Amniotic stem cell (primary cell): ENCODE data around the gene ECT2L.

Experiments used
- DNase-seq: peaks from one replicate; lab custom pipeline; 2025; lab: John Stamatoyannopoulos, UW

ECT2L gene

DNA sequence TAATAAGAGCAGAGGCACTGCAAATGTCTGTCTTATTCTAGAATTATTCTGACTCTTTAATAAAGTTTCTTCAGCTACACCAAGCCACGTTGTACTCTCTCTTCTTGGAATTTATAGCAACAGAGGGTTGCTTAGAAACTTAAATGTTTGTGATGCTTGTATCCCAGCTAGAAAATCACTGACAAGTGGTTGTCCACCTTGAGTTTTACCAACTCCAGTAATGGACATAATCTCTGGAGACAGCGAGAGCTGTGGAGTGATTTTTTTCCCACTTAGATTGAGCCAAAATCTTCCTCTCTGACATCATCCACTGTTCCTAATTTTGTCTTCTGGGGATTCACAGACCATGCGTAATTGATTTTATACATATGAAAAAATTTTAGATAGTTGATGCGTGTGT is 8.0 kb downstream of the ECT2L start:
- no peak for DNase-seq

DNA sequence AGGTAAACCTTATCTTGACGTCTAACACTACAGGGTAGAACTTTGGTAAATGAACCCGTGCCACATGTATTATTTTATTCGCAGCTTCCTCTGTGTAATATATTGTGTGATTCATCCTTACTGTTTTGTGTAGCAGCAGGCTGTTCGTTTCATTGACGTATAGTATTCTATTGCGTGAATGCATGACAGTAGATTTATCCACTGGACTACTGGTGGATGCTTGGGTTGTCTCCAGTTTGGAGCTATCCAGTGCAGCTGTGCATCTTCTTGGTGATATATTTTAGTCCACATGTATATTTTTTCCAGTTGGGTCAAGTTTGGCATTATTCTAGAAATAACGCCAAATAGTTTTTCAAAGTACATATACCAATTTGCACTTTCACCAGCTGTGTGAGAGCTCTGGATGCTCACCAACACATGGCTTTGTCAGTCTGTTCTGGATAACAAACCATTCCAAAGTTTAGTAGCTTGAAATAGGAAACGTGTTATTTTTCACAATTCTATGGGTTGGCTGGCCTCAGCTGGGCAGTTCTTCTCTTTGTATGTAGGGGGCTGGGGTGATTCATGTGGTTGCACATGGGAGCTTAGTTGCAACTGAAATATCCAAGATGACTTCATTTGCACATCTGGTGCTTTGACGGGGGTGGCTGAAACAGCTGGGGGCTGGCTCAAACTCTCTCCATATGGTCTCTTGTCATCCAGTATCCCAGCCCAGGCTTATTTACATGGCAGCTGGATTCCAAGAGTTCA is 9.3 kb downstream of the ECT2L start:
- DNase-seq, result no peak

DNA sequence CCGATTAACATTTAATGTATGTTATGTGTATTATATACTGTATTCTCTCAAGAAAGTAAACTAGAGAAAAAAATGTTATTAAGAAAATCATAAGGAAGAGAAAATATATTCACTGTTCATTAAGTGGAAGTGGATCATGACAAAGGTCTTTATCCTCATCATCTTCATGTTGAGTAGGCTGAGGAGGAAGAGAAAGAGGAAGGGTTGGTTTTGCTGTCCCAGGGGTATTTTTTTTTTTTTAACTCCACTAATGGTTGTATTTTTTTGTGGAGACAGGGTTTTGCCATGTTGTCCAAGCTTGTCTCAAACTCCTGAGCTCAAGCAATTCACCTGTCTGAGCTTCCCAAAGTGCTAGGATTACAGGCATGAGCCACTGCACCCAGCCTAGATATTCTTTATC is 11.0 kb downstream of the ECT2L start:
- no peak for DNase-seq

DNA sequence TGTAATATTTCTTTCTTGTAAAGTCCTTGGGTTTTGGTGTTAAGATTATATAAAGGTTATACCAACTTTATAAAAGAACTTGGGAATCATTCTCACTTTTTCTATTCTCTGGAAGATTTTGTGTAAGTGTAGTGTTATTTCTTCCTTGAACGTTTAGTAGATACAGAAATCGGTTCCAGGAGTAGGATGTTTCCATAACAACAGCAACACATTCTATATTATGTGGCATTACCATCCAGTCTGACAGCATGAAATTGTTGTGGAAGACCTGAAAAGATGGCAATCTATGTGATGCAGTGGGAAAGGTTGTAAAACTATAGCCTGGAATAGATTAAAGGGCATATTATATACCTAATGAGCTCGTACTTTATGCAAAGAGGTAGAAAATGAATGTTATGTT is 13.8 kb downstream of the ECT2L start:
- no peak for DNase-seq

DNA sequence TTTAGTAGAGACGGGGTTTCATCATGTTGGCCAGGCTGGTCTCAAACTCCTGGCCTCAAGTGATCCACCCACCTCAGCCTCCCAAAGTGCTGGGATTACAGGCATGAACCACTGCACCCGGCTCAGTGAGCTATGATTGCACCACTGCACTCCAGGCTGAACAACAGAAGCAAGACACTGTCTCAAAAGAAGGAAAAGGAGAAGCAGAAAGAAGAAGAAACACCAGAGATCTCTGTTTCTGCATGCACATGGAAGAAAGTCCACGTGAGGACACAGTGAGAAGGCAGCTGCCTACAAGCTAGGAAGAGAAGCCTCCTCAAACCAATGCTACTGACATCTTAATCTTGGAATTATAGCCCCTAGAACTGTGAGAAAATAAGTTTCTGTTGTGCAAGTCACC is 16.0 kb downstream of the ECT2L start:
- DNase-seq, result no peak

DNA sequence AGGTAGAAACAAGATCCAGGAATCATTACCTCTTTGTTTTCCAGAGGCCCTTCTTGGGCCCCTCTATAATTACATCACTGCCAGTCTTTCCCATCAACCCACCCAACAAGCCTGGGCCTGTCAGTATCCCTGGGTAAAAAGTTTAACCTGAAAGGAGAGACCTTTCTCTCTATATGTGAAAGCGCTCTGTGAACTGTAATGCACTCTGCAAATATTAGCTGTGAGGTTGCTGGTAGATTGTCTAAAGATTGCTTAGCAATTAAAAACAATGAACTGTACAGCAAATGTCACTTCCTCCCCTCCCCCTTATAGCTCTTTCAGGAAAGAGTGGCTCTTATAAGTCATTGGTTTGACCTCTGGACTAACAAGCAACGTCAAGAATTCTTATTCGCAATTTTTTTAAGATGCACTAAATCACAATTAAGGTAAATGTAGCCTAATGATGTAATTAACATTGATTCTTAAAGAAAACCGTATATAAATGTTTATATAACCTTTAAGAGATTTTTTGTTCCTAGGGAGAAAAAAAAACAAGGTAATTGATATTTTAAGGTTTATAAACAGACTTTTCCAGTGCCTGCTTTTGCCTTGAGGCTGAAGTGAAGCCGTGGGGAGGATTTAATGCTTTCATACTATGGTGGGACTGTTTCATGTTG is 18.4 kb downstream of the ECT2L start:
- no peak for DNase-seq

DNA sequence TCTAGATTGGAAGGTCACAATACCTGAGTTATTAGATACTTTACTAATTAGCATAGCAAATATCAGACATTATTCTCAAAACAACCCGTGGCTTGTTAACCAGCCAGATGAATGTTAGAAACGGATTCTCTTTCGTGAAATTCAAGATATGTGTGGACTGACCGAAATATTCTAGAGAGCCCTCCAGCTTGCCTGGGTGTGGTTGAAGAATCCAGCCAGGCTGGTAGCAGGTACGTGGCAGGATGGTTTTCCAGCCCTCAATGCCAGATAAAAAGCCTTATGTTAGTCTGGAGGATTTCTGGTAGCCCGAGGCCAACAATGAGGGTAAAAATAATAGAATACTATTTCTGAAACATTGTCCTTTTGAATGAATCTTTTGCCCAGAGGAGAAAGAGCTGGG is 19.3 kb downstream of the ECT2L start:
- DNase-seq, result no peak

DNA sequence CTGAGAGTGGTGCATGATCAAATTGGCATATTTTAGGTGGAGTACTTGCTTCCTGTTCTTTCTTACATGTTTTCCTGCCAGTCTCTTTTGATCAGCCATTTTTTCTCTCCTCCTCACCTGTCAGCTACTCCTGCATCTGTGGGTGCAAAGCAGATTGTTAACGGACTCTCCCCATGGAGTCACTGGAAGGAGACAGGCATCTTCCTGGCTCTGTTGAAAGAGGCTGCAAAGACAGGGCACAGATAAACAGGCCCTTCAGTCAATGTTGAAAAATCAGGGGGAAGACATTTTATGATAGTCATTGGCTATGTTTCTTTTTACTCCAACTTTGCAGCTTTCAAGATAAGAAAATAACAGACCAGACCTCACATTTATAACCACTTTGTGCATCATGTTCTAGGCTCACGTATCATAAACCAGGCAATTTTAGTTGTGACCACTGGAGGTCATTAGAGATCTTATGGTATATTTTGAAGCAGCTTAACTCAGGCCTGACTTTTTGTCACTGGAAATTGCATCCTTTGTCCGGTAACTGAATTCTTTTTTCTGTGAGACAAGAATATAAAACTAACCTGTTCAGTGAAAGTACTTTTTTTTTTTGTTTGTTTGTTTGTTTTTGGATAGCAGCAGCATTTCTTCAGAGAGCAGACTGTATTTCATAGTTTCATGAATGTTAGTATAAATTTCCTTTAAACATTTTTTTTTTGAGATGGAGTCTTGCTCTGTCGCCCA is 20.1 kb downstream of the ECT2L start:
- DNase-seq, result peak; percentile 33

DNA sequence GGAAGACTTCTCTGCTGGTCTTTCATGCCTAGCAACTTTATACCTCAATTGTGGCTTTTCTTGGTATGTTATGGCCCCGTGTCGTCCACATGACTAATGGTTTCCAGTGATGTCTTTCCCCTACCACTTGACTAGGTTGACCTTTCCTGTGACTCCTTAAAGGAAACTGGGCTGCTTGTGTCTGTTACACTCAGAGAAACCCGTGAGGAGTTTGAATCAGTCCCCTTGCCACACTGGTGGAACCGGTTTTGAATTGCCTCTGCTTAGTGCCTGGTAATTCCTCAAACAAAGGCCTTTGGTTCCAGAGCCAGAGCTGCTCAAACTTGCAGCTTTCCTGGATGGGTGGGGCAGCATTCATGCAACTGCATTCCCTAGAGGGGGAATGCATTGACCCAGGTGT is 21.9 kb downstream of the ECT2L start:
- DNase-seq, result no peak

DNA sequence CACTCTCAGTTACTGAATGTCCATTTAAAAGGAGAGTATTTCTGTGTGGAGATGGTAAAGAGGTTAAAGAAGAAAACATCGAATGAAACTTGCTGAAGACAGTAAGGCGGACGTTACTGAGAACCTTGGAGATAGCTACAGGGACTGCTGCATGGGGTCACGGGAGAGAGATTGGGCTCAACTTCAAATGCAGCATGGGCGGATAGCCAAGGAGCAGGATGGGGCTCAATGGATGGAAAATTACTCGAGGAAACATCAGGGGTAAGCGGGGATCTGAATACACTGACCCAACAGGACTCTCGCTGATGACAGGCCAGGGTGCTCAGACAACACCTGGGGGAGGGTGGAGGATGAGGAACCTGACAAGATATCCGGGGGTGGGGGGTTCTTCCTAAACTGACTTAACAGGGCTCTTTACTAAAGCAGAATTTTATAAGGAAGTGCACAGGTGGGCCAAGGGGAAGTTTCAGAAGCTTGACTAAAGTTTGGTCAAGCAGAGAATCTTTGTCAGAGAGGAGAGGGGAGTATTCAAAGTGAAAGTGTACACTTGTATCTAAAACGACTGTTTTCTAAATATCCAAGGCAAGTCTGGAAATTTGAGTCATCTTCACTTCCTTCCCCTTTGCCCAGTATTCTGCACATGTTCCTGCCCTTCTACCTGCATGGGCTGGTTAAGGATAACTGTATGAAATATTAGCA is 22.8 kb downstream of the ECT2L start:
- no peak for DNase-seq

DNA sequence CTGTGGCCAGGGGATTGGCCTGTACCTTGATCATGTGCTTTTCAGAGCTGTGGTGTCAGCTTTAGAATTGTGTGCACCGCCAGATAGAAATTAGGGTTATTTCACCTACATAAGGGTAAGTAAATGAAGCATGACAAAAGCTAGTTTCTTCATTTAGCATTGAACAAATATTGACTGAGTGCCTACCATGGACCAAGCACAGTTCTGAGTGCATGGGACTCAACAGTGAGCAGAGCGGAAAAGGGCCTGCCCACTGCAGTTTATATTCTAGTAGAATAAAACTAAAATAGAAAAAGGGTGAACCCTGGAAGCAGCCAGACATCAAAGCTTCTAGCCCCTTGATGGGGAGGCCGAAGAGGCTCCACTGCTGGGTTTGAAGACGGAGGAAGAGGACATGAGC is 25.6 kb downstream of the ECT2L start:
- no peak for DNase-seq

DNA sequence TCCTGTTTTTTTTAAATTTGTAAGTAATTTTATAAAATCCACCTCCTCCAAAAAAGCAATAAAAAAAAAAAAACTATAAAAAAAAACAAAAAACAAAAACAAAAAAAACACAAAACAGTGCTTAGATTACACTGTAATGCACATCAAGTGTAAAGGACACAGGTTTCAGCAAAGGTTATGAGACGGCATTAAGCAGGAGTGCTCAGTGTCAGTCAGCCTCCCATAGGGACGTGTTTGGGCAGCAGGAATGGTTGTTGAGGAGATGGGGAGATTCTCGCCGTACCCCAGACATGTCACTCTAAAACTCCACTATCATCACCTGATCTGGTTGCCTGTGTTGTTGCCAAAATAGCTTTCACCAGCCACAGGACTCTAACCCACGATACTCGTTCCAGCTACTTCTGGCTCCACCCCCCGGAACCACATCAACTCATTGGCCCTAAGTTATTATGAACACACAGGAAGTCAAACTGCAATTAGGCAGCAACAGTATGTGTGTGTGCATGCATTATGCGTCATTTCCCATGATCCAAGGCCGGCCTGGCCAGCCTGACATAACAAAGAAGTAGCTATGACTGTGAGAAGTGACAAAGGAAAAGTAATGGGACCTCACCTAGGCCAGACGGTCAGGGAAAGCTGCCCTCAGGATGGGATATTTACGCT is 28.7 kb downstream of the ECT2L start:
- no peak for DNase-seq

DNA sequence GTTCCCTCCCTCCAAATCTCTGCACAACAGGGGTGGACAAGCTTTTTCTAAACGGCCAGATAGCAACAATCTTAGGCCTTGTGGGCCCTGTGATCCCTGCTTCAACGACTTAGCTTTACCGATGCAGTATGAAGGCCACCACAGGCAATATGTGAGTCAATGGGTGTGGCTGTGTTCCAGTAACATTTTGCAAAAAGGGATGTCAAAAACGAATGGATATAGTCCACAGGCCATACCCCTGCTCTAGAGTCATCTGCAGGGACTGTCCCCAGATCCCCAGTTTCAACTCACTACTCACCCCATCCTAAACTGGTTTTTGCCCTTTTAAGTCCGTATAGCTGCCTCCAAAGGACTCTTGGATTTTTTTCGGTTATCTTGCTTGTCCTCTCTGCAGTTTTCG is 34.4 kb downstream of the ECT2L start:
- no peak for DNase-seq

DNA sequence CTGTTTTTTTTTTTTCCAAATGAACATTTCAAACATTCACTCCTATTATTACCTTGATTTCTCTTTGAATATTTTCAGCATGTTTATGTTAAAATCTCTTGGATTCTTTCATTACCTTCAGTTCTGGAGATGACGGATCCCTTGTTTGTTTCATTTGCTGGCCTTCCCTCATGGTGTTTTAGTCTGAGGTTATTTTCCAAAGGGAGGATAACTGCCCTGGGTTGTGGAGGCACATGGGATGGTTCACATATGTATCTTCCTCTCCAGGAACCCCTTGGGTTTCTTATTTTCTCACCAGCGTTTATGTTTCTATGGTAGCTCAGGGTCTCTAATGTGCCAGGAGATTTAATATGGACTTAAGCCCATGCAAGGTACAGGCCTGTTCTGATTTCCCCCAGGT is 36.3 kb downstream of the ECT2L start:
- no peak for DNase-seq

DNA sequence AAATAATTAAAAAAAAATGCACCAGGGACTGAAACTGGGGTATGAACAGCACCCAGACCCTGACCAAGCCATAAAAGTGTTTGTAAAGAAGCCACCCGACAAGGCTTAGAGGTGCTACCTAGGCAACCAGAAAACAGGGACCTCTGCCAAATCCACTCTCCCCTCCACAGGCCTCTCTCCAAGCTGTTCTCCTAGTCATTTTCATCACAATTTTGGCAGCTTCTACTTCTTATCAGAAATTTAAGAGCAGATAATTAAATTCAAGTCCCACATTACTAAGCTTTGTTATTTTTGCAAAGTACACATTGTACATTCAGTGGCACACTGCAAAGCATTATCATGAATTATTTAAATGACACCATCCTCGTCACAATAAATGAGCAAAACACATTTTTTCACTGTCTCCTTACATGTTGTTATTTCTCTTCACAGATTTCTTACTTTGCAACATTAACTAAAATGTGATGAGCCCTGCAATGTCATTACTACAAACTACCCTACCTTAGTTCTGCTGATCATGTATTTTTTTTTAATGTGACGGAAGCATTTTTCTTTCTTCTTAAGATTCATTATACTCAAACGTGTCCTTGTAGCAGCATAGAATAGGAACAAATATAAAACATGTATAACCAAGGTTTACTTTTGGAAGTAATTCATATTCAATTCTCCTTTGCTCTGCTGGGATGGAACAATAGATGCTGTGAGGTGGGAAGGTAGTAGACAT is 38.1 kb downstream of the ECT2L start:
- no peak for DNase-seq

DNA sequence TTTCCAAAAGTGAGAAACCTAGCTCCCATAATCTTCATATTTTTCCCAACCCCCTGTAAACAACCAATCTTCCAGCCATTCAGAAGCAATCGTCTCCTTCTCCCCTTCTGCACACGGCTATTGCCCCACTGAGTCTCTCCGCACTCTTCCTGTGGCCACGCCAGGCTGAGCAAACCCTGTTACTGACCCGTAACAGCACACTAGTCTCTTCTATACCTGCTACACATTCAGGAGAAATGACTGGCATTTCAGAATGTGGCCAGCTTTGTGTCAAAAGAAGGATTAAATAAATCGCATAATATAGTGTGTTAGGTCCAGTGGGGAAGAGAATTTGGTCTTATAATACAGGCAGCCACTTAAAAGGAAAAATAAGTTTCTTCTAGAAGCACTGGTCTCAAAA is 41.4 kb downstream of the ECT2L start:
- no peak for DNase-seq

DNA sequence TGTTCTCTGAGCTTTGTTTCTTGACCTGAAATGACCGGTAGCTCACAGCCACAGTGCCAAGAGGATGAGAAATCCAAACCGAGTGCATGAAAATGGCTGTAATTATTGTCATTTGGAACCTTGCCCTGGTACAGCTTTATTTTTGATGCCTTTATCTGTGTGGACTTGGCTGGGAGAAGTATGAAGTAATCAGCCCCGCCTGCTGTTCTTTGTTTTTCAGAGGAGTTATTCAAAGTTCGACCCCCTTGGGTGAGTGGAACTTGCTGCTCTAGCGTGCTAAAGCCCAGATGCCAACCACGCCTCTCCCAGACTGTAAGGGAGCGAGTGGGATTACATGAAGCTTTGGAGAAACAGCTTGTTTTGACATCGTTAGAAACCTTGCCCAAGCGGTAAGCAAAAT is 48.3 kb downstream of the ECT2L start:
- DNase-seq, result no peak

DNA sequence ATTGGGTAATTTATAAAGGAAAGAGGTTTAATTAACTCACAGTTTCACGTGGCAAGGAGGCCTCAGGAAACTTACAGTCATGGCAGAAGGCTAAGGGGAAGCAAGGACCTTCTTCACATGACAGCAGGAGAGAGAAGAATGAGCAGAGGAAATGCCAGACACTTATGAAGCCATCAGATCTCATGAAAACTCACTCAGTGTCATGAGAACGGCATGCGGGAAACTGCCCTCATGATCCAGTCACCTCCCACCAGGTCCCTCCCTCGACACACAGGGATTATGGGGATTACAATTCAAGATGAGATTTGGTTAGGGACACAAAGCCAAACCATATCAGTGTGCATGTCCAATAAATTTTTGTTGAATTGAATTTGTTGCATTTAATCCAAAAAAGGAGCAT is 52.0 kb downstream of the ECT2L start:
- DNase-seq, result no peak

DNA sequence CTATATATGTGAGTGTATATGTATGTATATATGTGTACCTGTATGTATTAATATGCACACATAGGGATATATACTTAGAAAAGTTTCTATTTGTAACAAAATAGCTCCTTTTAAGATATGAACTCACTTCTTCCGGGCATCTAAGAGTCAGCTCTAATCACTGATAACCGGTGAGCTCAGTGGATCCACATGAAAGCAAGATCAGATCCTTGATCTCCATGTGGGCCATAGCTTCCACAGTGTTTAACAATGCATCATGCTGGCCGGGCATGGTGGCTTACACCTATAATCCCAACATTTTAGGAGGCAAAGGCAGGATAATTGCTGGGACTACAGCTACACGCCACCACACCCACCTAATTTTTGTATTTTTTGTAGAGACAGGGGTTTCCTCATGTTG is 52.6 kb downstream of the ECT2L start:
- DNase-seq, result no peak

DNA sequence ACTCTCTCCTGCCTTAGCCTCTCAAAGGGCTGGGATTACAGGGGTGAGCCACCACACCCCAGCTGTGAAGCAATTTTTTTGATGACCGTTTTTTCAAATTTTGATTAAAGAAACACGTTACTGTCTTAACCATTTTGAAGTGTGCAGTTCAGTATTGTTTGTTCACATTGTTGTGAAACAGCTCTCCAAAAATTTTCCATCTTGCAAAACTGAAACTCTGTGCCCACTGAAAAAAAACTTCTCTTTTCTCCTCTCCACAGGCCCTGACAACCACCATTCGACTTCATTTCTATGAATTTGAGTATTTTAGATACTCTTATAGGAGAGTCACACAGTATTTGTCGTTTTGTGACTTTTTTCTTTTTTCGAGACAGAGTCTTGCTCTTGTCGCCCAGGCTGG is 53.9 kb downstream of the ECT2L start:
- no peak for DNase-seq

DNA sequence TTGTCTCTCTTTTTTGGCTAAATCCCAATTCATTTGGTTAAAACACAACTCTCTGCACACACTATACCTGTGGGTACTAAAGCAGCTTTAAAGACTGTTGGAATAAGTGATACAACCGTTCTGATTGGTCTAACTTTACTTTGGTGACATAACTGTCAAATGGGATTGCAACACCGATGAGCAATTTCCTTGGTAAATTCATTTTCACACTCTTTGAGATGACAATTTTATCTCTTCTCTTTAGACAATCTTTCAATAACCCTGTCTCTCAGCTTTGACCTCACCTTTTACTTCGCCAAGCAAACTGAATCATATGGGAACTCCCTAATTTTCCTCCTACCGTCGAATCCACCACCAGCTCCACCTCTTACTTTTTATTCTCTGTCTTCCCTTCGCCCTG is 60.8 kb downstream of the ECT2L start:
- DNase-seq, result no peak

DNA sequence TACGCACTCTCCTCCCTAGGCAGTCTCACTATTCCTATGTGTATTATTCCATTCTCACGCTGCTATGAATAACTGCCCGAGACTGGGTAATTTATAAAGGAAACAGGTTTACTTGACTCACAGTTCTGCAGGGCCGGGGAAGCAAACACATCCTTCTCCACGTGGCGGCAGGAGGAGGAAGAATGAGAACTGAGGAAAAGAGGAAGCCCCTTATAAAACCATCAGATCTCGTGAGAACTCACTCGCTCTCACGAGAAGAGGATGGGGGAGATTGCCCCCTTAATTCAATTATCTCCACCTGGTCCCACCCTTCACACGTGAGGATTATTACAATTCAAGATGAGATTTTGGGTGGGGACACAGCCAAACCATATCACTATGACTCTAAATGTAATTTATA is 61.9 kb downstream of the ECT2L start:
- no peak for DNase-seq
